ENCODE data around the gene GZMB. TPM values are rescaled to one million over a fixed set of nuclear protein-coding genes. Genes with fewer than 3 reads are reported as not detected.

GZMB gene
- total RNA-seq, 2 donors from 2014 or later = not detected

GRCh38 chr14:24609655-24610344 is 24.2 kb downstream of the GZMB start, which contains the start of gene GZMH:
Gene GZMH, minus strand, starts transcription at chr14:24609685. Its CDS starts 72 bp downstream, at chr14:24609613.
- no peak within 1 kb of the TSS for H3K4me3 ChIP-seq
- H3K27ac ChIP-seq = no peak within 1 kb of the TSS
- intact Hi-C loops (cut with DNase I) = no loop called here
- no peaks in the 10 kb centered on the region for H3K27me3 ChIP-seq
- H3K36me3 ChIP-seq (replicated peaks in 1 of 2; ENCODE audit: insufficient read depth in 1 of 2, low read depth in 2 of 2) = no peaks in the 10 kb centered on the region
- DNase-seq (no peak), ATAC-seq (no peak)
- TF ChIP-seq CTCF (IDR thresholded peaks at IDR 0.05) (no peak), POLR2A (IDR thresholded peaks at IDR 0.05) (no peak)
- no peaks in the 10 kb centered on the region for H3K4me1 ChIP-seq
- 63 to 72% methylated on average over 2 of the region's 2 CpGs for WGBS, 2 donors
- H3K9me3 ChIP-seq = no peaks in the 10 kb centered on the region

- Histone ChIP-seq H3K9me3 (no peaks in the 10 kb centered on the region), H3K4me3 (no peak overlapping the region), H3K27me3 (no peaks in the 10 kb centered on the region), H3K36me3 (replicated peaks in 1 of 2; ENCODE audit: insufficient read depth in 1 of 2, low read depth in 2 of 2) (no peaks in the 10 kb centered on the region), H3K4me1 (no peaks in the 10 kb centered on the region), H3K27ac (no peak overlapping the region)
- no peak for TF ChIP-seq CTCF (IDR thresholded peaks at IDR 0.05)
- no peak for TF ChIP-seq POLR2A (IDR thresholded peaks at IDR 0.05)
- DNase-seq = no peak
- no peak for ATAC-seq
- intact Hi-C loops (cut with DNase I) = no loop called here
- 69 to 73% methylated on average over 8 of the region's 8 CpGs for WGBS, 2 donors
Measured at GRCh38 chr14:24607635-24608514, 26.1 kb downstream of the GZMB start.

- Histone ChIP-seq H3K27ac (no peak overlapping the region), H3K9me3 (no peaks in the 10 kb centered on the region), H3K27me3 (no peaks in the 10 kb centered on the region), H3K36me3 (replicated peaks in 1 of 2; ENCODE audit: insufficient read depth in 1 of 2, low read depth in 2 of 2) (no peaks in the 10 kb centered on the region), H3K4me1 (no peaks in the 10 kb centered on the region), H3K4me3 (no peak overlapping the region)
- no peak for ATAC-seq
- DNase-seq = no peak
- no peak for TF ChIP-seq CTCF (IDR thresholded peaks at IDR 0.05)
- TF ChIP-seq POLR2A (IDR thresholded peaks at IDR 0.05) = no peak
- WGBS, 2 donors = 63% methylated on average over 4 of the region's 4 CpGs
- intact Hi-C loops (cut with DNase I) = no loop called here
Measured at GRCh38 chr14:24607081-24607480, 26.9 kb downstream of the GZMB start.

GRCh38 chr14:24606297-24606696 is 27.7 kb downstream of the GZMB start:
- H3K4me3 ChIP-seq = no peak overlapping the region
- TF ChIP-seq POLR2A (IDR thresholded peaks at IDR 0.05) (no peak), CTCF (IDR thresholded peaks at IDR 0.05) (no peak)
- intact Hi-C loops (cut with DNase I) = no loop called here
- H3K36me3 ChIP-seq (replicated peaks in 1 of 2; ENCODE audit: insufficient read depth in 1 of 2, low read depth in 2 of 2) = no peaks in the 10 kb centered on the region
- H3K27me3 ChIP-seq = no peaks in the 10 kb centered on the region
- 43 to 54% methylated on average over 3 of the region's 3 CpGs for WGBS, 2 donors
- ATAC-seq (no peak), DNase-seq (no peak)
- no peaks in the 10 kb centered on the region for H3K4me1 ChIP-seq
- H3K9me3 ChIP-seq = no peaks in the 10 kb centered on the region
- no peak overlapping the region for H3K27ac ChIP-seq
